ENCODE data around the gene SPHK2.

DNA sequence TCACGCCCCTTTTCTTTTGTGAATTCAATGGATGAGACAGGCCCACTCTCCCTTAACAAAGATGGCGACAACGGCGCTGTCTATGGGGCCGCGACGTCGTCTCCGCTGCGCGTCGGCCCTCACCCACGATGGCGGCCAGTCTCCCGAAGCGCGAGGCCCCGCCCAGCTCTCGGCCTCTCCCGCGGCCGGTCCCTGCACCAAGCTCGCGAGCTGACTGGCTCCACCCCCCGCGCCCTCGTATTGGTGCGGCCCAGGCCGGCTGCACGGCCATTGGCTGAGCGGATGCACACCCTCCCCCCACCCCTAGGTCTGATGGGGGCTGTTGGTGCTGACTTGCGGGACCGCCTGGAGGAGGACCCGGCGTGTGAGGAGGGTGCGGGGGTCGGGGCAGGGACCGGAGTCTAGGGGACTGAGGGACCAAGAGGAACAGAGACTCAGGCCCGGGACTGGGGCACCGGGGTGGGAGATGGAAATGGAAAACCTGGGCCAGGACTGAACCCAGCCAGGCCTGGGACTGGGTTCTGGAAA, 4.8 kb downstream of the SPHK2 start:
- TF ChIP-seq POLR2A (IDR thresholded peaks at IDR 0.05) (peak; percentile 33), EP300 (IDR thresholded peaks at IDR 0.05) (no peak)
- TF ChIP-seq, protein P1, sequence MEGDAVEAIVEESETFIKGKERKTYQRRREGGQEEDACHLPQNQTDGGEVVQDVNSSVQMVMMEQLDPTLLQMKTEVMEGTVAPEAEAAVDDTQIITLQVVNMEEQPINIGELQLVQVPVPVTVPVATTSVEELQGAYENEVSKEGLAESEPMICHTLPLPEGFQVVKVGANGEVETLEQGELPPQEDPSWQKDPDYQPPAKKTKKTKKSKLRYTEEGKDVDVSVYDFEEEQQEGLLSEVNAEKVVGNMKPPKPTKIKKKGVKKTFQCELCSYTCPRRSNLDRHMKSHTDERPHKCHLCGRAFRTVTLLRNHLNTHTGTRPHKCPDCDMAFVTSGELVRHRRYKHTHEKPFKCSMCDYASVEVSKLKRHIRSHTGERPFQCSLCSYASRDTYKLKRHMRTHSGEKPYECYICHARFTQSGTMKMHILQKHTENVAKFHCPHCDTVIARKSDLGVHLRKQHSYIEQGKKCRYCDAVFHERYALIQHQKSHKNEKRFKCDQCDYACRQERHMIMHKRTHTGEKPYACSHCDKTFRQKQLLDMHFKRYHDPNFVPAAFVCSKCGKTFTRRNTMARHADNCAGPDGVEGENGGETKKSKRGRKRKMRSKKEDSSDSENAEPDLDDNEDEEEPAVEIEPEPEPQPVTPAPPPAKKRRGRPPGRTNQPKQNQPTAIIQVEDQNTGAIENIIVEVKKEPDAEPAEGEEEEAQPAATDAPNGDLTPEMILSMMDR (IDR thresholded peaks at IDR 0.05) = no peak

All from ovary (tissue), 3 donors.